Ishikawa (cell line): Measurements from ENCODE around the gene MDN1.

Experiments used
- CEBPB ChIP-seq: IDR thresholded peaks from 2 replicates; pipeline ENCODE4 v1.6.1; 2012
- CREB1 ChIP-seq: IDR thresholded peaks from 2 replicates; pipeline ENCODE4 v1.6.1; 2012; ENCODE audit warnings: low read depth
- EGR1 ChIP-seq: IDR thresholded peaks from 2 replicates; pipeline ENCODE4 v1.6.1; 2012
- EP300 ChIP-seq: IDR thresholded peaks from 2 replicates; pipeline ENCODE4 v1.6.1; 2012; ENCODE audit warnings: borderline replicate concordance
- FOXM1 ChIP-seq: IDR thresholded peaks from 2 replicates; pipeline ENCODE4 v1.6.1; 2012; ENCODE audit warnings: low read depth, borderline replicate concordance
- MAX ChIP-seq: IDR thresholded peaks from 2 replicates; pipeline ENCODE4 v1.6.1; 2012
- NFIC ChIP-seq: IDR thresholded peaks from 2 replicates; pipeline ENCODE4 v1.6.1; 2012
- RAD21 ChIP-seq: IDR thresholded peaks from 2 replicates; pipeline ENCODE4 v1.6.1; 2012; ENCODE audit warnings: low read depth
- REST ChIP-seq: IDR thresholded peaks from 2 replicates; pipeline ENCODE4 v1.6.1; 2012; ENCODE audit warnings: low read depth, mild to moderate bottlenecking
- TAF1 ChIP-seq: IDR thresholded peaks from 2 replicates; pipeline ENCODE4 v1.6.1; 2012; ENCODE audit warnings: low read depth, mild to moderate bottlenecking
- TCF12 ChIP-seq: IDR thresholded peaks from 2 replicates; pipeline ENCODE4 v1.6.1; 2012; ENCODE audit warnings: low read depth
- TEAD4 ChIP-seq: IDR thresholded peaks from 2 replicates; pipeline ENCODE4 v1.6.1; 2012
- USF1 ChIP-seq: IDR thresholded peaks from 2 replicates; pipeline ENCODE4 v1.6.1; 2012
- YY1 ChIP-seq: IDR thresholded peaks from 2 replicates; pipeline ENCODE4 v1.6.1; 2012; ENCODE audit warnings: low read depth
- ZBTB7A ChIP-seq: IDR thresholded peaks from 2 replicates; pipeline ENCODE4 v1.6.1; 2012; ENCODE audit warnings: low read depth

The MDN1 gene

GRCh38 chr6:89813422-89813821 lies 6.2 kb downstream of the MDN1 start:
- peak; percentile 14; the same call in 1 of the 2 replicates for TF ChIP-seq NFIC

- TF ChIP-seq ZBTB7A (no peak), YY1 (no peak), TEAD4 (no peak), USF1 (no peak), TCF12 (no peak), CREB1 (no peak), FOXM1 (no peak), CEBPB (no peak), REST (no peak)
These were observed 12.0 kb downstream of the MDN1 start for GRCh38 chr6:89807581-89807980.

- no peak for TF ChIP-seq NFIC
- TF ChIP-seq EGR1 = no peak
- TF ChIP-seq TCF12 = no peak
- TF ChIP-seq TEAD4 = no peak
These were observed 13.7 kb downstream of the MDN1 start for GRCh38 chr6:89805814-89806371.

GRCh38 chr6:89803271-89803670 lies 16.3 kb downstream of the MDN1 start:
- TF ChIP-seq CEBPB (no peak), EP300 (no peak), CREB1 (no peak), RAD21 (no peak), ZBTB7A (no peak), TAF1 (no peak), MAX (no peak), FOXM1 (no peak), NFIC (no peak), REST (no peak), USF1 (no peak), TEAD4 (no peak), TCF12 (no peak), EGR1 (no peak)

GRCh38 chr6:89799756-89800155 lies 19.8 kb downstream of the MDN1 start:
- TF ChIP-seq CEBPB (no peak), MAX (no peak), NFIC (no peak), RAD21 (no peak)

- TF ChIP-seq ZBTB7A = no peak
- no peak for TF ChIP-seq YY1
- TF ChIP-seq RAD21 = no peak
- no peak for TF ChIP-seq TAF1
- no peak for TF ChIP-seq TEAD4
- TF ChIP-seq MAX = no peak
- no peak for TF ChIP-seq NFIC
- no peak for TF ChIP-seq CREB1
- no peak for TF ChIP-seq REST
- no peak for TF ChIP-seq EGR1
- TF ChIP-seq CEBPB = no peak
- no peak for TF ChIP-seq TCF12
- TF ChIP-seq FOXM1 = no peak
- no peak for TF ChIP-seq USF1
- TF ChIP-seq EP300 = no peak
These were observed 20.5 kb downstream of the MDN1 start for GRCh38 chr6:89799096-89799495.
